H9 (cell line): ENCODE data around the gene IGLL5. TPM values are rescaled to one million over a fixed set of nuclear protein-coding genes. Genes with fewer than 3 reads are reported as not detected.

Source experiments
- DNase-seq: peaks from one replicate; pipeline ENCODE4 v3.0.0-alpha.2; 2017
- H2AFZ ChIP-seq: one replicate; pipeline ENCODE4 v1.6.1; 2013; ENCODE audit warnings: mild to moderate bottlenecking, low read length, control low read depth, moderate library complexity
- H2AK5ac ChIP-seq: 2 replicates; pipeline ENCODE4 v1.6.1; 2013; ENCODE audit warnings: low read length, control low read depth, mixed read lengths; ENCODE audit not compliant: insufficient read length
- H2BK120ac ChIP-seq: one replicate; pipeline ENCODE4 v1.6.1; 2013; ENCODE audit warnings: low read depth, mild to moderate bottlenecking, low read length, control low read depth, inconsistent platforms; ENCODE audit not compliant: poor library complexity, severe bottlenecking
- H2BK12ac ChIP-seq: 2 replicates; pipeline ENCODE4 v1.6.1; 2013; ENCODE audit warnings: low read length, control low read depth, mixed read lengths, low read depth; ENCODE audit not compliant: insufficient read length
- H2BK15ac ChIP-seq: 2 replicates; pipeline ENCODE4 v1.6.1; 2013; ENCODE audit warnings: low read depth, low read length, control low read depth
- H2BK20ac ChIP-seq: one replicate; pipeline ENCODE4 v1.6.1; 2013; ENCODE audit warnings: low read depth, mild to moderate bottlenecking, low read length, control low read depth, inconsistent platforms; ENCODE audit not compliant: poor library complexity, severe bottlenecking
- H2BK5ac ChIP-seq: 2 replicates; pipeline ENCODE4 v1.6.1; 2013; ENCODE audit warnings: low read length, control low read depth, mixed read lengths; ENCODE audit not compliant: insufficient read length
- H3K14ac ChIP-seq: 2 replicates; pipeline ENCODE4 v1.6.1; 2013; ENCODE audit warnings: low read length, control low read depth; ENCODE audit not compliant: insufficient read depth
- H3K18ac ChIP-seq: 2 replicates; pipeline ENCODE4 v1.6.1; 2013; ENCODE audit warnings: low read depth, mild to moderate bottlenecking, mixed read lengths, low read length, control low read depth; ENCODE audit not compliant: insufficient read length
- H3K23ac ChIP-seq: 2 replicates; pipeline ENCODE4 v1.6.1; 2013; ENCODE audit warnings: low read length, control low read depth, mixed read lengths, low read depth; ENCODE audit not compliant: insufficient read length
- H3K23me2 ChIP-seq: 2 replicates; pipeline ENCODE4 v1.6.1; 2013; ENCODE audit warnings: low read depth, mild to moderate bottlenecking, mixed read lengths, low read length, control low read depth; ENCODE audit not compliant: insufficient read length, poor library complexity, severe bottlenecking
- H3K27ac ChIP-seq: 2 replicates; pipeline ENCODE4 v1.5.1; 2013; ENCODE audit warnings: low read length, control low read depth, mixed read lengths, low read depth; ENCODE audit not compliant: insufficient read length
- H3K27me3 ChIP-seq: 2 replicates; pipeline ENCODE4 v1.6.1; 2013; ENCODE audit warnings: low read length, control low read depth, inconsistent platforms; ENCODE audit not compliant: insufficient read depth
- H3K4ac ChIP-seq: 2 replicates; pipeline ENCODE4 v1.6.1; 2013; ENCODE audit warnings: low read depth, mild to moderate bottlenecking, control low read depth, inconsistent platforms, low read length, moderate library complexity
- H3K4me1 ChIP-seq: 2 replicates; pipeline ENCODE4 v1.6.1; 2013; ENCODE audit warnings: low read length, control low read depth, inconsistent platforms; ENCODE audit not compliant: insufficient read depth
- H3K4me2 ChIP-seq: 2 replicates; pipeline ENCODE4 v1.6.1; 2013; ENCODE audit warnings: low read length, control low read depth, mixed read lengths; ENCODE audit not compliant: insufficient read length, insufficient read depth
- H3K56ac ChIP-seq: 2 replicates; pipeline ENCODE4 v1.6.1; 2013; ENCODE audit warnings: low read depth, mild to moderate bottlenecking, mixed read lengths, low read length, control low read depth; ENCODE audit not compliant: insufficient read length
- H3K79me1 ChIP-seq: 2 replicates; pipeline ENCODE4 v1.6.1; 2013; ENCODE audit warnings: low read depth, mild to moderate bottlenecking, moderate library complexity, low read length, control low read depth, inconsistent platforms; ENCODE audit not compliant: insufficient read depth, poor library complexity, severe bottlenecking
- H3K79me2 ChIP-seq: 2 replicates; pipeline ENCODE4 v1.6.1; 2013; ENCODE audit warnings: low read length, control low read depth, inconsistent platforms; ENCODE audit not compliant: insufficient read depth
- H3K9ac ChIP-seq: 2 replicates; pipeline ENCODE4 v1.6.1; 2013; ENCODE audit warnings: low read length, control low read depth, mixed read lengths; ENCODE audit not compliant: insufficient read length; ENCODE audit errors: extremely low read depth
- H3K9me3 ChIP-seq: one replicate; pipeline ENCODE4 v1.6.1; 2013; ENCODE audit warnings: low read depth, low read length, inconsistent platforms; ENCODE audit not compliant: control insufficient read depth
- H3T11ph ChIP-seq: one replicate; pipeline ENCODE4 v1.6.1; 2013; ENCODE audit warnings: mild to moderate bottlenecking, low read length, control low read depth, inconsistent platforms
- H4K20me1 ChIP-seq: one replicate; pipeline ENCODE4 v1.6.1; 2013; ENCODE audit not compliant: control insufficient read depth, insufficient read length, insufficient read depth
- H4K5ac ChIP-seq: 2 replicates; pipeline ENCODE4 v1.6.1; 2013; ENCODE audit warnings: low read depth, mild to moderate bottlenecking, mixed read lengths, low read length, control low read depth; ENCODE audit not compliant: insufficient read length
- H4K8ac ChIP-seq: replicated peaks from 2 replicates; pipeline ENCODE4 v1.6.1; 2013; ENCODE audit warnings: low read length, control low read depth, mixed read lengths, low read depth; ENCODE audit not compliant: insufficient read length
- H4K91ac ChIP-seq: 2 replicates; pipeline ENCODE4 v1.6.1; 2013; ENCODE audit warnings: low read depth, mild to moderate bottlenecking, moderate library complexity, mixed read lengths, low read length, control low read depth; ENCODE audit not compliant: insufficient read length
- H3K27ac Mint-ChIP-seq, 3 experiments: 2 replicates in 2 of 3; 3 replicates in 1 of 3; pipeline ENCODE4 v1.8.0; 2020 to 2021; ENCODE audit warnings: mixed read lengths in 3 of 3, mild to moderate bottlenecking in 1 of 3, moderate library complexity in 1 of 3
- H3K27me3 Mint-ChIP-seq: 2 replicates; pipeline ENCODE4 v1.8.0; 2021; ENCODE audit warnings: low read depth, mild to moderate bottlenecking, moderate library complexity, mixed read lengths
- H3K36me3 Mint-ChIP-seq, 3 experiments: 2 replicates in 2 of 3; 3 replicates in 1 of 3; pipeline ENCODE4 v1.8.0; 2020 to 2021; ENCODE audit warnings: low read depth in 3 of 3, mixed read lengths in 3 of 3; ENCODE audit not compliant: insufficient read depth in 1 of 3
- H3K4me1 Mint-ChIP-seq, 2 experiments: 2 replicates each; pipeline ENCODE4 v1.8.0; 2020; ENCODE audit warnings: mixed read lengths in 2 of 2
- H3K4me3 Mint-ChIP-seq, 2 experiments: 2 replicates in 1 of 2; 3 replicates in 1 of 2; pipeline ENCODE4 v1.8.0; 2020 to 2021; ENCODE audit warnings: mild to moderate bottlenecking in 2 of 2, mixed read lengths in 2 of 2, moderate library complexity in 1 of 2
- H3K9me3 Mint-ChIP-seq, 2 experiments: 2 replicates in 1 of 2; 3 replicates in 1 of 2; pipeline ENCODE4 v1.8.0; 2020; ENCODE audit warnings: mild to moderate bottlenecking in 2 of 2, mixed read lengths in 2 of 2, moderate library complexity in 1 of 2
- WGBS: extraction: QIAGEN DNeasy Blood & Tissue Kit; methylation state at CpG from one replicate; pipeline ENCODE4 v1.1.7; 2013; ENCODE audit warnings: missing lambda C conversion rate, low lambda C conversion rate, mixed read lengths; ENCODE audit not compliant: insufficient read length; ENCODE audit errors: extremely low coverage; 5-methylcytosine and 5-hydroxymethylcytosine counted together
- total RNA-seq: library from RNA; stranded (reverse); gene quantifications from 2 replicates; pipeline ENCODE4 v1.2.1, GENCODE V29; 2021
- TF ChIP-seq, protein P1 (sequence below): fragments of 200-600 bp; sonication (generic); conservative IDR thresholded peaks from 3 replicates; pipeline ENCODE4 v1.8.0; 2021; ENCODE audit warnings: antibody characterized with exemption, mild to moderate bottlenecking

Gene IGLL5
- total RNA-seq, 1 experiment from 2014 or later = not detected

- Histone ChIP-seq H2AFZ (no peak overlapping the region), H3K23ac (no peak overlapping the region), H3K23me2 (no peaks in the 10 kb centered on the region), H3K79me1 (no peaks in the 10 kb centered on the region), H2BK120ac (no peak overlapping the region), H2BK12ac (no peak overlapping the region), H2BK5ac (no peak overlapping the region), H3K4me1 (no peaks in the 10 kb centered on the region), H3K79me2 (no peaks in the 10 kb centered on the region), H3K27ac (no peak overlapping the region), H2BK15ac (no peak overlapping the region), H3K9ac (no peak overlapping the region), H4K8ac (no peak overlapping the region), H3K9me3 (no peaks in the 10 kb centered on the region), H4K20me1 (no peaks in the 10 kb centered on the region), H2AK5ac (no peak overlapping the region), H4K5ac (no peak overlapping the region), H2BK20ac (no peak overlapping the region), H3K4ac (no peak overlapping the region), H3K14ac (no peak overlapping the region), H3K56ac (no peak overlapping the region), H3K27me3 (peaks cover 12% of the 10 kb centered on the region; the same call in 1 of the 2 replicates), H4K91ac (no peak overlapping the region), H3K18ac (no peak overlapping the region), H3T11ph (no peak overlapping the region), H3K4me2 (no peak overlapping the region)
- no CpG with 5 or more reads among the region's 15 CpGs for WGBS
- Mint-ChIP-seq H3K27me3 (peaks cover 97% of the 10 kb centered on the region), H3K4me1 (no peaks in the 10 kb centered on the region), H3K9me3 (peaks cover 3 to 8% of the 10 kb centered on the region in 2 experiments; a peak in 4 of 5 replicates), H3K4me3 (no peak overlapping the region), H3K36me3 (no peaks in the 10 kb centered on the region), H3K27ac (no peak overlapping the region; a peak in 1 of 7 replicates)
- TF ChIP-seq, protein P1, sequence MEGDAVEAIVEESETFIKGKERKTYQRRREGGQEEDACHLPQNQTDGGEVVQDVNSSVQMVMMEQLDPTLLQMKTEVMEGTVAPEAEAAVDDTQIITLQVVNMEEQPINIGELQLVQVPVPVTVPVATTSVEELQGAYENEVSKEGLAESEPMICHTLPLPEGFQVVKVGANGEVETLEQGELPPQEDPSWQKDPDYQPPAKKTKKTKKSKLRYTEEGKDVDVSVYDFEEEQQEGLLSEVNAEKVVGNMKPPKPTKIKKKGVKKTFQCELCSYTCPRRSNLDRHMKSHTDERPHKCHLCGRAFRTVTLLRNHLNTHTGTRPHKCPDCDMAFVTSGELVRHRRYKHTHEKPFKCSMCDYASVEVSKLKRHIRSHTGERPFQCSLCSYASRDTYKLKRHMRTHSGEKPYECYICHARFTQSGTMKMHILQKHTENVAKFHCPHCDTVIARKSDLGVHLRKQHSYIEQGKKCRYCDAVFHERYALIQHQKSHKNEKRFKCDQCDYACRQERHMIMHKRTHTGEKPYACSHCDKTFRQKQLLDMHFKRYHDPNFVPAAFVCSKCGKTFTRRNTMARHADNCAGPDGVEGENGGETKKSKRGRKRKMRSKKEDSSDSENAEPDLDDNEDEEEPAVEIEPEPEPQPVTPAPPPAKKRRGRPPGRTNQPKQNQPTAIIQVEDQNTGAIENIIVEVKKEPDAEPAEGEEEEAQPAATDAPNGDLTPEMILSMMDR = no peak
- DNase-seq = no peak
Measured at GRCh38 chr22:22910272-22911240, 22.9 kb downstream of the IGLL5 start.
